HepG2 (cell line): ENCODE data around the gene CXCR5. TPM values are rescaled to one million over a fixed set of nuclear protein-coding genes. Genes with fewer than 3 reads are reported as not detected.

Source experiments
- ATM ChIP-seq: fragments of 450-650 bp; IDR thresholded peaks from 2 replicates; pipeline ENCODE4 v1.7.1; 2017; ENCODE audit warnings: mild to moderate bottlenecking, borderline replicate concordance
- BORCS8-MEF2B ChIP-seq: sonication (generic); formaldehyde crosslinking; IDR thresholded peaks from 2 replicates; pipeline ENCODE4 v1.8.0; 2022; ENCODE audit warnings: mild to moderate bottlenecking, missing genetic modification reagents
- BRD4 ChIP-seq: sonication (generic); formaldehyde crosslinking; IDR thresholded peaks from 2 replicates; pipeline ENCODE4 v1.4.0; 2020; ENCODE audit warnings: missing genetic modification reagents
- CCDC6 ChIP-seq: sonication (generic); formaldehyde crosslinking; IDR thresholded peaks from 2 replicates; pipeline ENCODE4 v1.8.1; 2022; ENCODE audit warnings: mild to moderate bottlenecking, missing genetic modification reagents, moderate library complexity
- FOXC1 ChIP-seq: sonication (generic); formaldehyde crosslinking; IDR thresholded peaks from 2 replicates; pipeline ENCODE4 v1.8.0; 2022; ENCODE audit warnings: mild to moderate bottlenecking, missing genetic modification reagents, borderline replicate concordance
- JUNB ChIP-seq: sonication (generic); formaldehyde crosslinking; IDR thresholded peaks from 2 replicates; pipeline ENCODE4 v1.8.0; 2022; ENCODE audit warnings: missing genetic modification reagents, mild to moderate bottlenecking, borderline replicate concordance
- KLF15 ChIP-seq: sonication (generic); formaldehyde crosslinking; IDR thresholded peaks from 2 replicates; pipeline ENCODE4 v1.8.1; 2023; ENCODE audit warnings: borderline replicate concordance, mild to moderate bottlenecking, inconsistent platforms, missing genetic modification reagents, mixed read lengths
- LRRFIP1 ChIP-seq: sonication (generic); formaldehyde crosslinking; conservative IDR thresholded peaks from 2 replicates; pipeline ENCODE4 v1.4.0; 2020; ENCODE audit warnings: missing genetic modification reagents
- MAZ ChIP-seq, 2 experiments: sonication (generic) in 1 of 2; formaldehyde crosslinking in 1 of 2; IDR thresholded peaks; 2 replicates each; pipeline versions ENCODE4 v1.5.0 to v1.6.1; 2012 to 2020; ENCODE audit warnings: low read depth in 2 of 2, mild to moderate bottlenecking in 2 of 2, borderline replicate concordance in 1 of 2, improper control_type of control experiment in 1 of 2, low read length in 1 of 2, missing genetic modification reagents in 1 of 2, moderate library complexity in 1 of 2
- SALL2 ChIP-seq: sonication (generic); formaldehyde crosslinking; IDR thresholded peaks from 2 replicates; pipeline ENCODE4 v1.8.1; 2023; ENCODE audit warnings: mild to moderate bottlenecking, missing genetic modification reagents, inconsistent platforms
- SOX13 ChIP-seq, 3 experiments: fragments of 450-650 bp in 1 of 3; sonication (generic) in 1 of 3; formaldehyde crosslinking in 1 of 3; IDR thresholded peaks in 2 of 3; conservative IDR thresholded peaks in 1 of 3; 2 replicates each; pipeline versions ENCODE4 v1.5.0 to v1.6.1; 2016 to 2020; ENCODE audit warnings: antibody characterized with exemption in 1 of 3, mild to moderate bottlenecking in 1 of 3, missing compliant biosample characterization in 1 of 3, missing genetic modification reagents in 1 of 3, moderate library complexity in 1 of 3
- ZFP37 ChIP-seq: sonication (generic); formaldehyde crosslinking; IDR thresholded peaks from 2 replicates; pipeline ENCODE4 v1.4.0; 2020; ENCODE audit warnings: missing genetic modification reagents, borderline replicate concordance
- ZNF136 ChIP-seq: sonication (generic); formaldehyde crosslinking; IDR thresholded peaks from 2 replicates; pipeline ENCODE4 v1.8.1; 2022; ENCODE audit warnings: low read depth, mild to moderate bottlenecking, moderate library complexity, missing genetic modification reagents
- ZNF17 ChIP-seq: sonication (generic); formaldehyde crosslinking; IDR thresholded peaks from 2 replicates; pipeline ENCODE4 v1.5.0; 2020; ENCODE audit warnings: mild to moderate bottlenecking, missing genetic modification reagents
- ZSCAN31 ChIP-seq: sonication (generic); formaldehyde crosslinking; IDR thresholded peaks from 2 replicates; pipeline ENCODE4 v1.5.0; 2020; ENCODE audit warnings: low read depth, mild to moderate bottlenecking, missing genetic modification reagents
- polyA plus RNA-seq, 8 experiments: library from polyadenylated mRNA; depleted of rRNA in 3 of 8; stranded (reverse) in 7 of 8; unstranded in 1 of 8; fragments of >200 nt; fragmentation: Illumina TruSeq in 4 of 8; extraction: Trizol in 4 of 8; gene quantifications; 2 replicates each; pipeline versions ENCODE4 v1.2.1 to v1.2.3, GENCODE V29; 2011 to 2016; ENCODE audit warnings: low read depth in 4 of 8, missing spikeins in 1 of 8, mixed read lengths in 1 of 8; ENCODE audit not compliant: insufficient read depth in 1 of 8
- total RNA-seq, 5 experiments: library from RNA; depleted of rRNA; stranded (reverse); fragments of >200 nt; fragmentation: Illumina TruSeq; extraction: Trizol; gene quantifications; 2 replicates each; pipeline ENCODE4 v1.2.3, GENCODE V29; 2016; ENCODE audit warnings: low read depth in 1 of 5
- TF ChIP-seq, protein P1 (sequence below): sonication (generic); formaldehyde crosslinking; IDR thresholded peaks from 2 replicates; pipeline ENCODE4 v1.5.1; 2020; ENCODE audit warnings: mild to moderate bottlenecking, missing genetic modification reagents, moderate library complexity
- TF ChIP-seq, protein P2 (sequence below): sonication (generic); formaldehyde crosslinking; IDR thresholded peaks from 2 replicates; pipeline ENCODE4 v1.4.0; 2020; ENCODE audit warnings: missing genetic modification reagents
- TF ChIP-seq, protein P3 (sequence below): sonication (generic); formaldehyde crosslinking; IDR thresholded peaks from 2 replicates; pipeline ENCODE4 v1.4.0; 2020; ENCODE audit warnings: mild to moderate bottlenecking, missing genetic modification reagents

The CXCR5 gene
- total and polyA plus RNA-seq, 2 of the 13 experiments (the other 11 are each of a cell fraction or from before 2014, with no cell fraction given) = not detected

- TF ChIP-seq, protein P1, sequence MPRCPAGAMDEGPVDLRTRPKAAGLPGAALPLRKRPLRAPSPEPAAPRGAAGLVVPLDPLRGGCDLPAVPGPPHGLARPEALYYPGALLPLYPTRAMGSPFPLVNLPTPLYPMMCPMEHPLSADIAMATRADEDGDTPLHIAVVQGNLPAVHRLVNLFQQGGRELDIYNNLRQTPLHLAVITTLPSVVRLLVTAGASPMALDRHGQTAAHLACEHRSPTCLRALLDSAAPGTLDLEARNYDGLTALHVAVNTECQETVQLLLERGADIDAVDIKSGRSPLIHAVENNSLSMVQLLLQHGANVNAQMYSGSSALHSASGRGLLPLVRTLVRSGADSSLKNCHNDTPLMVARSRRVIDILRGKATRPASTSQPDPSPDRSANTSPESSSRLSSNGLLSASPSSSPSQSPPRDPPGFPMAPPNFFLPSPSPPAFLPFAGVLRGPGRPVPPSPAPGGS = peak; percentile 48; the same call in 1 of the 2 replicates
- no peak for TF ChIP-seq LRRFIP1
- TF ChIP-seq, protein P2, sequence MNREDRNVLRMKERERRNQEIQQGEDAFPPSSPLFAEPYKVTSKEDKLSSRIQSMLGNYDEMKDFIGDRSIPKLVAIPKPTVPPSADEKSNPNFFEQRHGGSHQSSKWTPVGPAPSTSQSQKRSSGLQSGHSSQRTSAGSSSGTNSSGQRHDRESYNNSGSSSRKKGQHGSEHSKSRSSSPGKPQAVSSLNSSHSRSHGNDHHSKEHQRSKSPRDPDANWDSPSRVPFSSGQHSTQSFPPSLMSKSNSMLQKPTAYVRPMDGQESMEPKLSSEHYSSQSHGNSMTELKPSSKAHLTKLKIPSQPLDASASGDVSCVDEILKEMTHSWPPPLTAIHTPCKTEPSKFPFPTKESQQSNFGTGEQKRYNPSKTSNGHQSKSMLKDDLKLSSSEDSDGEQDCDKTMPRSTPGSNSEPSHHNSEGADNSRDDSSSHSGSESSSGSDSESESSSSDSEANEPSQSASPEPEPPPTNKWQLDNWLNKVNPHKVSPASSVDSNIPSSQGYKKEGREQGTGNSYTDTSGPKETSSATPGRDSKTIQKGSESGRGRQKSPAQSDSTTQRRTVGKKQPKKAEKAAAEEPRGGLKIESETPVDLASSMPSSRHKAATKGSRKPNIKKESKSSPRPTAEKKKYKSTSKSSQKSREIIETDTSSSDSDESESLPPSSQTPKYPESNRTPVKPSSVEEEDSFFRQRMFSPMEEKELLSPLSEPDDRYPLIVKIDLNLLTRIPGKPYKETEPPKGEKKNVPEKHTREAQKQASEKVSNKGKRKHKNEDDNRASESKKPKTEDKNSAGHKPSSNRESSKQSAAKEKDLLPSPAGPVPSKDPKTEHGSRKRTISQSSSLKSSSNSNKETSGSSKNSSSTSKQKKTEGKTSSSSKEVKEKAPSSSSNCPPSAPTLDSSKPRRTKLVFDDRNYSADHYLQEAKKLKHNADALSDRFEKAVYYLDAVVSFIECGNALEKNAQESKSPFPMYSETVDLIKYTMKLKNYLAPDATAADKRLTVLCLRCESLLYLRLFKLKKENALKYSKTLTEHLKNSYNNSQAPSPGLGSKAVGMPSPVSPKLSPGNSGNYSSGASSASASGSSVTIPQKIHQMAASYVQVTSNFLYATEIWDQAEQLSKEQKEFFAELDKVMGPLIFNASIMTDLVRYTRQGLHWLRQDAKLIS (CRISPR knock-in tag) = 0 out of 2 replicates have a peak, but pooled peaks have one; percentile 52
- no peak for TF ChIP-seq ATM
- TF ChIP-seq MAZ (IDR thresholded peaks at IDR 0.05; ENCODE audit: borderline replicate concordance, low read depth, low read length) = no peak; the same call in 1 of the 2 replicates
- peak; percentile 64; the same call in 1 of the 2 replicates for TF ChIP-seq MAZ (CRISPR knock-in tag; IDR thresholded peaks at IDR 0.05; ENCODE audit: low read depth)
- no peak; the same call in 1 of the 2 replicates for TF ChIP-seq JUNB (CRISPR knock-in tag)
- 0 out of 2 replicates have a peak, but pooled peaks have one; percentile 32 for TF ChIP-seq ZNF136 (CRISPR knock-in tag)
- no peak for TF ChIP-seq KLF15
- TF ChIP-seq ZSCAN31 = no peak; the same call in 1 of the 2 replicates
- TF ChIP-seq SALL2 (CRISPR knock-in tag) = no peak
- TF ChIP-seq FOXC1 (CRISPR knock-in tag) = 0 out of 2 replicates have a peak, but pooled peaks have one; percentile 72
- TF ChIP-seq SOX13 (IDR thresholded peaks at IDR 0.05) = peak; percentile 41; the same call in 1 of the 2 replicates
- peak in 1 of 2 experiments; percentile 73; a peak in 2 of 4 replicates for TF ChIP-seq SOX13 (CRISPR knock-in tag; conservative IDR thresholded peaks at IDR 0.05 in 1 of 2, IDR thresholded peaks at IDR 0.05 in 1 of 2)
- TF ChIP-seq, protein P3, sequence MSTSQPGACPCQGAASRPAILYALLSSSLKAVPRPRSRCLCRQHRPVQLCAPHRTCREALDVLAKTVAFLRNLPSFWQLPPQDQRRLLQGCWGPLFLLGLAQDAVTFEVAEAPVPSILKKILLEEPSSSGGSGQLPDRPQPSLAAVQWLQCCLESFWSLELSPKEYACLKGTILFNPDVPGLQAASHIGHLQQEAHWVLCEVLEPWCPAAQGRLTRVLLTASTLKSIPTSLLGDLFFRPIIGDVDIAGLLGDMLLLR (CRISPR knock-in tag) = peak; percentile 52; the same call in 1 of the 2 replicates
- no peak for TF ChIP-seq ZNF17 (CRISPR knock-in tag)
- TF ChIP-seq BORCS8-MEF2B (CRISPR knock-in tag) = no peak; the same call in 1 of the 2 replicates
- TF ChIP-seq CCDC6 (CRISPR knock-in tag) = peak; percentile 54
- no peak for TF ChIP-seq BRD4 (CRISPR knock-in tag)
- no peak for TF ChIP-seq ZFP37 (CRISPR knock-in tag)
These were observed 37.6 kb downstream of the CXCR5 start (continued) for GRCh38 chr11:118921121-118921928.
